Naive thymus-derived CD8-positive, alpha-beta T cell (primary cell): Measurements from ENCODE around the gene PDCD1. TPM values are rescaled to one million over a fixed set of nuclear protein-coding genes. Genes with fewer than 3 reads are reported as not detected.
A peak's percentile ranks its signal among the peaks of the same experiment; 100 is the strongest.
"Not testable (repeated sequence)": the region's sequence is repeated elsewhere in the genome, so short reads cannot be mapped to it uniquely, and the experiment has no call there.

Experiments
- ATAC-seq, 2 donors: fragments of 150-1000 bp; cut with Tn5 transposase in 1 of 2; sonication (Bioruptor Pico), chemical (Tn5 transposase) in 1 of 2; 1 replicate in 1 of 2; 2 replicates in 1 of 2; pipeline ENCODE4 v1.10.0; 2021; ENCODE audit warnings: mild to moderate bottlenecking in 2 of 2, moderate library complexity in 2 of 2
- POLR2A ChIA-PET: fragments of 350-600 bp; sonication (Branson Sonifier 250); formaldehyde crosslinking; loops from one replicate; lab custom pipeline; 2021; ENCODE audit warnings: antibody characterized with exemption; lab: Charles Lee
- DNase-seq, 10 donors: peaks; one replicate each; pipeline versions ENCODE4 v3.0.0 to v3.0.0-alpha.2; 2020 to 2022
- H3K27ac Mint-ChIP-seq, 10 donors: one replicate each; pipeline ENCODE4 v1.8.0; 2020 to 2022; ENCODE audit warnings: mild to moderate bottlenecking in 10 of 10, mixed read lengths in 10 of 10, moderate library complexity in 4 of 10, inconsistent platforms in 1 of 10
- H3K27me3 Mint-ChIP-seq, 5 donors: one replicate each; pipeline ENCODE4 v1.8.0; 2021 to 2022; ENCODE audit warnings: mixed read lengths in 5 of 5
- H3K36me3 Mint-ChIP-seq, 3 donors: one replicate each; pipeline ENCODE4 v1.8.0; 2020 to 2022; ENCODE audit warnings: mixed read lengths in 3 of 3, mild to moderate bottlenecking in 2 of 3, inconsistent platforms in 1 of 3
- H3K4me1 Mint-ChIP-seq, 4 donors: one replicate each; pipeline ENCODE4 v1.8.0; 2021 to 2022; ENCODE audit warnings: mixed read lengths in 4 of 4
- H3K4me3 Mint-ChIP-seq, 10 donors: one replicate each; pipeline ENCODE4 v1.8.0; 2020 to 2022; ENCODE audit warnings: mild to moderate bottlenecking in 10 of 10, mixed read lengths in 10 of 10, moderate library complexity in 6 of 10, inconsistent platforms in 1 of 10
- H3K9me3 Mint-ChIP-seq, 9 donors: one replicate each; pipeline ENCODE4 v1.8.0; 2020 to 2022; ENCODE audit warnings: mixed read lengths in 9 of 9, mild to moderate bottlenecking in 3 of 9, inconsistent platforms in 1 of 9, moderate library complexity in 1 of 9
- polyA plus RNA-seq, 3 donors: library from polyadenylated mRNA; unstranded; fragments of 300-500 nt; fragmentation: Illumina TruSeq; gene quantifications; one replicate each; pipeline ENCODE4 v1.2.3, GENCODE V29; 2021
- total RNA-seq, 8 experiments: library from RNA in 2 of 8; stranded (reverse) in 2 of 8; gene quantifications; one replicate each; pipeline ENCODE4 v1.2.3 and lab custom pipeline; 2021 to 2026

The PDCD1 gene
- total and polyA plus RNA-seq, 5 experiments from 2014 or later, result 0.15 to 6.0 (median 0.47) TPM

DNA sequence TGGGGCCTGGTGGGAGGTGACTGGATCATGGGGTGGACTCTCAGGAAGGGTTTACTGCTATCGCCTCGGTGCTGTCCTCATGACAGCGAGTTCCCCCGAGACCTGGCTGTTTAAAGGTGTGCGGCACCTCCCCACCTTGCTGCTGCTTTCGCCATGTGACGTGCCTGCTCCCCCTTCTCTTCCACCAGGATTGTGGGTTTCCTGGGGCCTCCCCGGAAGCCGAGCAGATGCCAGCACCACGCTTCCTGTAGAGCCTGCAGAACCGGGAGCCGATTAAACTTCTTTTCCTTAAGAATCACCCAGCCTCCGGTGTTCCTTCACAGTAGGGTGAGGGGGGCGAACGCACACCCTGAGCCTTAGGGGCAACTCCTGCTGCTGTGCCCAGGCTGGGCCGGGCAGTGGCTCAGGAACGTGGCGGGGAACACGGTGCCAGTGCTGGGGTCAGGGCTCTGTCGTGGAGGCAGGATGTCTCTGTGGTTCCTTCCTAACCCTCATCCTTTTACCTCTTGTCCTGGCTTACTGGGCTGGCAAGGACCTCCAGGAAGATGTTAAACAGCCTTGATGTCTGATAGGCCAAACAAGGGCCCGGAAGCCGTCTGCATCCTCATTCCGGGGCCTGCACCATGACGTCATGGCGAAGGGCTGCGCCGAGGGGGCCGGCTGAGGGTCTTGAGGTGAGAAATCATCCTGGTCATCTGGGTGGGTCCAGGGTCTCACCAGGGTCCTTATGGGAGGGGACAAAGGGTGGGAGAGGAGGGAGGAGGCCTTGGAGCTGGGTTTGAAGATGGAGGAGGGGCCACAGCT, 37.0 kb downstream of the PDCD1 start:
- DNase-seq, result no peak
- peaks cover 0 to 18% (median 8%) of the 10 kb centered on the region in 9 donors for H3K9me3 Mint-ChIP-seq
- peak overlapping the region in 6 of 10 donors; percentile 24 to 67 (median 50) for H3K4me3 Mint-ChIP-seq
- peaks cover 0 to 21% (median 0%) of the 10 kb centered on the region in 5 donors for H3K27me3 Mint-ChIP-seq
- ATAC-seq, result no peak
- H3K27ac Mint-ChIP-seq, result peak overlapping the region in 3 of 10 donors; percentile 40 to 69 (median 52)
- POLR2A ChIA-PET, result no interaction called here
- H3K4me1 Mint-ChIP-seq, result peaks cover 10 to 37% (median 12%) of the 10 kb centered on the region in 4 donors
- peaks cover 0 to 4% (median 4%) of the 10 kb centered on the region in 3 donors for H3K36me3 Mint-ChIP-seq

DNA sequence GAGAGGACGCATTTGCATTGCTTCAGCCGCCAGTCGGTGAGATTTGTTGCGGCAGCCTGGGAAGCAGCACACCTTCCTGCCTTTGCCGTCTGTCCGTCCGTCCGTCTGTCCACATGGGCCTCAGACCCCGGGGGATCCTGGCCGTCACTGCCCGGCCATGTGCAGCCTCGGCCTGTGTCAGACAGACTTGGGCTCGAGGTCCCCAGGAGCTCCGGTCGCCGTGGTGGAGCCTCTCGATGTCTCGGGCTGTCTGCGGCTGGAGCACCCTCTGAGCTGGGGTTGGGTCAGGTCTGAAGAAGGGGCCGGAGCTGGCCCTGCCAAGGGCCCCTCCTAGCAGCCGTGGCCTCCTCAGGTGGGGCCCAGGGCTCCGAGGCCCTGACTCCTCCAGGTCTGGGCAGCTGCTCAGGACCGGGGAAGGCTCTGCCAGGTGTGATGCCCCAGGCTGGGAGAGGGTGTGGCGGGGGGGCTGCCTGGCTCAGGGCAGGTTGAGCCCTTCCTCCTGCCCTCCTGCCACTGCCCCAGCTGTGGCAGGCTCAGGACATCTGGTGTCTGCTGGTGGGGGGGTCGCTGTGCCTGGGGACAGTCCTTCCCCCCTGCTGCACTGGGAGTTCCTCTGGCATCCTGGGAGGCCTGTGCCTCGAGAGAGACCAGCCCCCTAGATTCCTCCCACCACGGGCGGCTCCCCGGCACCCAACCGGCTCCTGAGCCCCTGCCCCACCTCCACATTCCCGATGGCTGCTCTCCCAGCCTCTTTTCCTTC, 37.9 kb downstream of the PDCD1 start:
- Mint-ChIP-seq H3K27me3 (peaks cover 0 to 21% (median 0%) of the 10 kb centered on the region in 5 donors), H3K4me3 (peak overlapping the region in 3 of 10 donors; percentile 51 to 67 (median 57)), H3K27ac (peak overlapping the region in 1 of 10 donors; percentile 69), H3K4me1 (peaks cover 10 to 37% (median 12%) of the 10 kb centered on the region in 4 donors), H3K9me3 (peaks cover 0 to 11% (median 4%) of the 10 kb centered on the region in 9 donors), H3K36me3 (peaks cover 0 to 4% (median 0%) of the 10 kb centered on the region in 3 donors)
- DNase-seq (no peak), ATAC-seq (no peak)
- POLR2A ChIA-PET, result no interaction called here

DNA sequence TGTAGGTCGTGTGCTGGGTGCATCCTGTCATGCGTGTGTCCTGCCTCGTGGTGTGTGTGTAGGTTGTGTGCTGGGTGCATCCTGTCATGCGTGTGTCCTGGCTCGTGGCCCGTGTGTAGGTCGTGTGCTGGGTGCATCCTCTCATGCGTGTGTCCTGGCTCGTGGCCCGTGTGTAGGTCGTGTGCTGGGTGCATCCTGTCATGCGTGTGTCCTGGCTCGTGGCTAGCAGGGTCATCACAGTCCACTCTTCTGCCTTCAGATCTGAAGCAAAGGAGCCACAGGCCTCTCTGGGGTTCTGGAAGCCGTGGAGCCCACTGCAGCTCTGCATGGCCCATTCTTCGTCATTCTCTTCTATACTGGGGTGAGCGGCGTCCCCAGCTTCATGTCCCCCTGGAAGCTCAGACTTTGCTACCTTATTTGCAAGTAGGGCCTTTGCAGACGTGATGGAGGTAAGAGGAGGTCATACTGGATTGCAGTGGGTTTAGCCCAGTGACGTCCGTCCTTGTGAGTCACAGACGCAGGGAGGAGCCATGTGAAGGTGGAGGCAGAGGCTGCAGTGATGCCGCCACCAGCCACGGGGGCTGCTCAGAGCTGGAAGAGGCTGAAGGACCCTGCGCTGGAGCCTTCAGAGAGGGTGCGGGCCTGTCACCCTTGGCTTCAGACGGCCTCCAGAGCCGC, 38.6 kb downstream of the PDCD1 start:
- DNase-seq, ATAC-seq, H3K36me3 Mint-ChIP-seq, H3K27ac Mint-ChIP-seq, POLR2A ChIA-PET, H3K4me3 Mint-ChIP-seq: not testable (repeated sequence)
- Mint-ChIP-seq H3K4me1 (peaks cover 10 to 37% (median 14%) of the 10 kb centered on the region in 4 donors), H3K9me3 (peaks cover 0 to 11% (median 0%) of the 10 kb centered on the region in 9 donors), H3K27me3 (peaks cover 0 to 17% (median 0%) of the 10 kb centered on the region in 5 donors)

DNA sequence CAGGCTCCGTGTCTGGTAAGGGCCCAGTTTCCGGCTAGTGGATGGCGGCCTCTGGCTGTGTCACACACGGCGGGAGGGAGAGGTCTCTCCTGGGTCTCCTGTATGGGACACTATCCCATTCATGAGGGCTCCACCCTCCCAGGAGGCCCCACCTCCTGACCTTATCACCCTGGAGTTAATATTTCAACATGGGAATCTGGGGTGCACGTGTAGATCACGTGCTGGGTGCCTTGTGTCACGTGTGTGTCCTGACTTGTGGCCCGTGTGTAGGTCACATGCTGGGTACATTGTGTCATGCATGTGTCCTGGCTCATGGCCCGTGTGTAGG, 39.8 kb downstream of the PDCD1 start:
- H3K9me3 Mint-ChIP-seq, result peaks cover 0 to 8% (median 0%) of the 10 kb centered on the region in 9 donors
- H3K36me3 Mint-ChIP-seq, result no peaks in the 10 kb centered on the region
- DNase-seq (no peak), ATAC-seq (no peak)
- peaks cover 11 to 32% (median 14%) of the 10 kb centered on the region in 4 donors for H3K4me1 Mint-ChIP-seq
- H3K4me3 Mint-ChIP-seq, result no peak overlapping the region
- POLR2A ChIA-PET, result no interaction called here
- peaks cover 0 to 12% (median 0%) of the 10 kb centered on the region in 5 donors for H3K27me3 Mint-ChIP-seq
- peak overlapping the region in 1 of 10 donors; percentile 10 for H3K27ac Mint-ChIP-seq

DNA sequence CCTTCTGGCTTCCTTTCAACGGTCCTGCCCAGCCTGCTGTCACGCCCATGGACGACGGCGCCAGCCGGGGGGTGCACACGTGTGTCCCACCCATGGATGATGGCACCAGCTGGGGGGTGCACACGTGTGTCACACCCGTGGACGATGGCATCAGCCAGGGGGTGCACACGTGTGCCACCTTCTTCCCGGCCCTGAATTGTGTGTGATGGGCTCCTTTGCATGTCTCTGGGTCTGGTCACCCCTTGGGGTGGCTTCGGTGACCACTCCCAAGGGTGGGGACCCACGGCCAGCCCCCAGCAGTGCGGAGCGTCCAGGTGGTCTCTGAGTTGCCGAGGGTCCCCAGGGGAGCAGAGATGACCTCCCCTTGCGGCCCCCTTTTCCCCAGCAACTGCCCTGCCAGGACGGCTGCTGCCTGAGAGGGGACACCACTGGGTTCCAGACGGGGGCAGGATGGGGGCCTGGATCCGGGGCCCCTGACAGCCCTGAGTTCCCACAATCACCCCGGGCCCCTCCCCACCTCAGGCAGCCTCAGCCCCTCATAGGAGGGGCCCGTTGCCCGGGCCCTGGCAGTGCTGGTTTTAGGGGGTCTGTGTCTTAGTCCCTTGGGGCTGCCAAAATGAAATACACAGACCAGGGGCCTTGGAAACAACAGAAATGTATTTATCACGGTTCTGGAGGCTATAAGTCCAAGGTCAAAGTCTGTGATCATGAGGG, 40.3 kb downstream of the PDCD1 start:
- no peak overlapping the region for H3K4me3 Mint-ChIP-seq
- DNase-seq, result no peak
- no peak overlapping the region for H3K27ac Mint-ChIP-seq
- H3K4me1 Mint-ChIP-seq, result peaks cover 8 to 27% (median 14%) of the 10 kb centered on the region in 4 donors
- H3K9me3 Mint-ChIP-seq, result peaks cover 0 to 3% (median 0%) of the 10 kb centered on the region in 9 donors
- POLR2A ChIA-PET, result no interaction called here
- no peaks in the 10 kb centered on the region for H3K36me3 Mint-ChIP-seq
- no peak for ATAC-seq
- H3K27me3 Mint-ChIP-seq, result peaks cover 0 to 8% (median 0%) of the 10 kb centered on the region in 5 donors

DNA sequence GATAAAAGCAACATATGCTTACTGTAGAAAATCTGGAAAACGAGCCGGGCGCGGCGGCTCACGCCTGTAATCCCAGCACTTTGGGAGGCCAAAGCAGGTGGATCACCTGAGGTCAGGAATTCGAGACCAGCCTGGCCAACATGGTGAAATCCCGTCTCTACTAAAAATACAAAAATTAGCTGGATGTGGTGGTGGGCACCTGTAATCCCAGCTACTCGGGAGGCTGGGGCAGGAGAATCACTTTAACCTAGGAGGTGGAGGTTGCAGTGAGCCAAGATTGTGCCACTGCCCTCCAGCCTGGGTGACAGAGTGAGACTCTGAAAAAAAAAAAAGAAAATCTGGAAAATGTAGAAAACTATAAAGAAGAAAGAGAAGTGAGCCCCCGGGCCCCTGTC, 40.9 kb downstream of the PDCD1 start:
- POLR2A ChIA-PET, ATAC-seq, H3K27me3 Mint-ChIP-seq, DNase-seq, H3K36me3 Mint-ChIP-seq, H3K9me3 Mint-ChIP-seq: not testable (repeated sequence)
- Mint-ChIP-seq H3K4me3 (peak overlapping the region in 2 of 10 donors; percentile 18 to 61), H3K4me1 (peaks cover 4 to 22% (median 14%) of the 10 kb centered on the region in 4 donors), H3K27ac (peak overlapping the region in 1 of 10 donors; percentile 19)

DNA sequence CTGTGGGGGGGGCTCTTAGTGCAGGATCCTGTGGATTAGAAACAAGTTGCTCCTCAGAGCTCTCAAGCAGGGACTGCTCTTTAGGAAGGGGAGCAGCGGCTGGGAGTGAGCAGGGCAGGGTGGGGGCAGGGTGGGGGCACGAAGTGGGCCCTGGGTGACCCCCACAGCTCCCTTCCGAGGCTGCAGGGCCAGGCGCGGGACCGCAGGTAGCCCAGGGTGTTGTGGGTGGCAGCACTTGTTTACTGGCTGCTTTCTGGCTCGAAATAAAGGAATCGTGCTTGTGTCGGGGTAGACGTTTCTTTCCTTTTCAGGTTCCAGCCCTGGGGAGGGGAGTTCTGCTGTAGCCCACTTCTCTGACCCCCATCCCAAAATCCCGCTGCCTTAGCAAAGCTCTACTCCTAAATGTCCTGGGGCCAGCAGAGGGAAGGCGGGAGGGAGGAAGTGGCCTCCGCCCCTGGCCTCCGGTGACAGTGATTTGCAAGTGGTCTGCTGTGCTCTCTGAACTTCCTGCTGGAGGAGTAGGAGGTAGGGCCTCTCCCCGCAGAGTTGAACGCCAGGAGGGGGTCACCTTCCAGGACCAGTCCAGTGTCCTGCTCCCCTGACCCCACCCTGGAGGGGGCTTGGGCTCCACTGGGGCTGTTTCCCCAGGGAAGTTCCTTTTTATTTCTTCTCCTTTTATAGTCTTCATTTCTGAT, 41.4 kb downstream of the PDCD1 start:
- H3K9me3 Mint-ChIP-seq, result no peaks in the 10 kb centered on the region
- POLR2A ChIA-PET, result no interaction called here
- peak overlapping the region in 4 of 10 donors; percentile 19 to 65 (median 41) for H3K27ac Mint-ChIP-seq
- H3K4me3 Mint-ChIP-seq, result peak overlapping the region in 5 of 10 donors; percentile 7 to 61 (median 34)
- peaks cover 2 to 16% (median 12%) of the 10 kb centered on the region in 4 donors for H3K4me1 Mint-ChIP-seq
- DNase-seq, result no peak
- H3K27me3 Mint-ChIP-seq, result peaks cover 0 to 6% (median 0%) of the 10 kb centered on the region in 5 donors
- no peak for ATAC-seq
- H3K36me3 Mint-ChIP-seq, result no peaks in the 10 kb centered on the region

DNA sequence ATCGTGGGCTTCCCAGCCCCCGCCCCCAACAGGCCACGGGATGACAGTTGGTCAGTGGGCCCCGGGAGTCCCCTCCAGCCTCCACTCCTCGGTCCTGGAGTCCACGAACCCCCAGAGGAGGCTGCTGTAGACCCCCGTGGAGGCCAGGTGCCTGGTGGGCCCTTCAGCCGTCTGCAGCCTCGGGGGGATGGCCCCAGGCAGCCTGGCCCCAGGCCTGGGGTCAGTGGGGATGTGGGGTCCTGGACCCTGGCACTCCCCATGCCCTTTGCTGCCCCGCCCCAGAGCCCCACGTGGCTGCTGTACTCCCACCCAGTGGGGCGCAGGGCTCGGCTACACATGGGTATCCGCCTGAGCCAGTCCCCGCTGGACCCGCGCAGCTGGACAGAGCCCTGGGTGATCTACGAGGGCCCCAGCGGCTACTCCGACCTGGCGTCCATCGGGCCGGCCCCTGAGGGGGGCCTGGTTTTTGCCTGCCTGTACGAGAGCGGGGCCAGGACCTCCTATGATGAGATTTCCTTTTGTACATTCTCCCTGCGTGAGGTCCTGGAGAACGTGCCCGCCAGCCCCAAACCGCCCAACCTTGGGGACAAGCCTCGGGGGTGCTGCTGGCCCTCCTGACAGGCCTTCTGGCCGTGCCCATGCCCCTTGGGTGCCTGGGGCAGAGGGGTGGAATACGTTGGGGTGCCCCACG, 42.1 kb downstream of the PDCD1 start:
- Mint-ChIP-seq H3K27ac (no peak overlapping the region), H3K4me3 (no peak overlapping the region), H3K27me3 (peaks cover 0 to 6% (median 0%) of the 10 kb centered on the region in 5 donors), H3K4me1 (peaks cover 2 to 13% (median 12%) of the 10 kb centered on the region in 4 donors), H3K9me3 (no peaks in the 10 kb centered on the region), H3K36me3 (no peaks in the 10 kb centered on the region)
- no peak for ATAC-seq
- POLR2A ChIA-PET, result no interaction called here
- no peak for DNase-seq

DNA sequence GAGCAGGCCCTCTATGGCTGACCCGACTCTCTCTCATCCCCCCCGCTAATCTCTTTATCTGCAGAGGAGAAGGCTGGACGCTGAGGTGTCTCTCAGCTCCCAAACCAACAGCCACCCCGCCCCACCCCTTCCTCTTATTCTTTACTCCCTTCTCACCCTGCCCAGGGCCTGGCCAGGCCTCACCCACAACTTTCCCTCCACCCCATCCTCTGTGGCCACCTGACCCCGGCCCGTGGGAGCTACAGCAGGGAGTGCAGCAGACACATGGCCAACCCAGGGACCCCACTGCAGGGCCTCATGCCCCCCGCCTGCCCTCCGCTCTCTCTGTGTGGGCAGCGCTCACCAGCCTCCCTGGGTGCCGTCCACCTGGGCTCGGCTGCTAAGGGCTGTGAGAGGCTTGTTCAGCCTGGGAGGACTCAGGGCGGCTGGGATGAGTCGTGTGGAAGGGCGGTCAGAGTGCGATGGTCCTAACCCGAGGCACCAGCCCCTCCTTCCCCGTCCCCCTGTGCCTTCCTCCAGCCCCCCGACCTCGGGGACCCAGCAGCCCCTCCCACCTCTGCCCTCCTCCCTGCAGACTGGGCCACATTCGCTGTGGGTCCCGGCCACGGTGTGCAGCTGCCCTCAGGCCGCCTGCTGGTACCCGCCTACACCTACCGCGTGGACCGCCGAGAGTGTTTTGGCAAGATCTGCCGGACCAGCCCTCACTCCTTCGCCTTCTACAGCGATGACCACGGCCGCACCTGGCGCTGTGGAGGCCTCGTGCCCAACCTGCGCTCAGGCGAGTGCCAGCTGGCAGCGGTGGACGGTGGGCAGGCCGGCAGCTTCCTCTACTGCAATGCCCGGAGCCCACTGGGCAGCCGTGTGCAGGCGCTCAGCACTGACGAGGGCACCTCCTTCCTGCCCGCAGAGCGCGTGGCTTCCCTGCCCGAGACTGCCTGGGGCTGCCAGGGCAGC, 42.9 kb downstream of the PDCD1 start:
- ATAC-seq (no peak), DNase-seq (no peak)
- Mint-ChIP-seq H3K27me3 (peaks cover 0 to 6% (median 0%) of the 10 kb centered on the region in 5 donors), H3K4me3 (no peak overlapping the region), H3K27ac (peak overlapping the region in 3 of 10 donors; percentile 20 to 75 (median 65)), H3K4me1 (peaks cover 2 to 13% (median 7%) of the 10 kb centered on the region in 4 donors), H3K36me3 (no peaks in the 10 kb centered on the region), H3K9me3 (no peaks in the 10 kb centered on the region)
- POLR2A ChIA-PET, result no interaction called here
